SU-DHL-6 (cell line): ENCODE measurements around the gene DIP2C.

Experiments used
- H2AFZ ChIP-seq: fragments of 200-600 bp; sonication (generic); 2 replicates; pipeline ENCODE4 v1.6.1; 2014; ENCODE audit warnings: low read depth, mild to moderate bottlenecking, moderate library complexity, mixed read lengths, antibody characterized with exemption, low read length; ENCODE audit not compliant: severe bottlenecking
- H3F3A ChIP-seq: fragments of 200-600 bp; shearing (Covaris generic); 2 replicates; pipeline ENCODE4 v1.6.0; 2016; ENCODE audit warnings: antibody characterized with exemption, mild to moderate bottlenecking; ENCODE audit not compliant: insufficient read depth
- H3K27ac ChIP-seq: fragments of 200-600 bp; sonication (generic); 2 replicates; pipeline ENCODE4 v1.5.1; 2016; ENCODE audit warnings: low read depth, mild to moderate bottlenecking, low read length, moderate library complexity, mixed read lengths
- H3K27me3 ChIP-seq: fragments of 200-600 bp; sonication (generic), shearing (Covaris generic); 2 replicates; pipeline ENCODE4 v1.6.0; 2014; ENCODE audit warnings: mild to moderate bottlenecking, low read length
- H3K36me3 ChIP-seq: fragments of 200-600 bp; sonication (generic); 2 replicates; pipeline ENCODE4 v1.6.1; 2014; ENCODE audit warnings: mild to moderate bottlenecking, low read length, mixed read lengths
- H3K4me2 ChIP-seq: fragments of 300-600, 200-600 bp; shearing (Covaris generic), sonication (generic); 2 replicates; pipeline ENCODE4 v1.6.0; 2014; ENCODE audit warnings: low read length, low read depth, mild to moderate bottlenecking; ENCODE audit not compliant: poor library complexity, severe bottlenecking
- H3K4me3 ChIP-seq: fragments of 200-600 bp; sonication (generic); 2 replicates; pipeline ENCODE4 v1.5.1; 2014; ENCODE audit warnings: antibody characterized with exemption, low read length, mild to moderate bottlenecking, mixed read lengths; ENCODE audit not compliant: insufficient read depth, poor library complexity, severe bottlenecking
- H3K79me2 ChIP-seq: fragments of 200-600 bp; sonication (generic); 2 replicates; pipeline ENCODE4 v1.6.1; 2014; ENCODE audit warnings: mild to moderate bottlenecking, low read length, moderate library complexity; ENCODE audit not compliant: insufficient read depth
- H3K9ac ChIP-seq: fragments of 200-600 bp; sonication (generic); 2 replicates; pipeline ENCODE4 v1.7.0; 2014; ENCODE audit warnings: mild to moderate bottlenecking, low read length
- H3K9me2 ChIP-seq: fragments of 200-600 bp; sonication (generic); replicated peaks from 2 replicates; pipeline ENCODE4 v1.6.1; 2014; ENCODE audit warnings: low read length; ENCODE audit not compliant: insufficient read depth
- H3K9me3 ChIP-seq: fragments of 200-600 bp; sonication (generic); 2 replicates; pipeline ENCODE4 v1.6.1; 2014; ENCODE audit warnings: low read length, mixed read lengths; ENCODE audit not compliant: insufficient read depth
- H4K20me1 ChIP-seq: fragments of 200-600 bp; sonication (generic); 2 replicates; pipeline ENCODE4 v1.6.1; 2014; ENCODE audit warnings: low read depth, mild to moderate bottlenecking, antibody characterized with exemption, low read length, moderate library complexity, mixed read lengths
- EZH2phosphoT487 ChIP-seq: fragments of 200-600 bp; sonication (generic), shearing (Covaris generic); conservative IDR thresholded peaks from 2 replicates; pipeline ENCODE4 v1.6.1; 2018; ENCODE audit warnings: mild to moderate bottlenecking, antibody characterized with exemption, low read length, moderate library complexity, mixed read lengths
- TF ChIP-seq, protein P1 (sequence below): fragments of 200-600 bp; sonication (generic); IDR thresholded peaks from one replicate; pipeline ENCODE4 v1.5.1; 2017; ENCODE audit warnings: antibody characterized with exemption, mild to moderate bottlenecking, low read length, moderate library complexity; ENCODE audit not compliant: insufficient read depth, poor library complexity, severe bottlenecking

The DIP2C gene

DNA sequence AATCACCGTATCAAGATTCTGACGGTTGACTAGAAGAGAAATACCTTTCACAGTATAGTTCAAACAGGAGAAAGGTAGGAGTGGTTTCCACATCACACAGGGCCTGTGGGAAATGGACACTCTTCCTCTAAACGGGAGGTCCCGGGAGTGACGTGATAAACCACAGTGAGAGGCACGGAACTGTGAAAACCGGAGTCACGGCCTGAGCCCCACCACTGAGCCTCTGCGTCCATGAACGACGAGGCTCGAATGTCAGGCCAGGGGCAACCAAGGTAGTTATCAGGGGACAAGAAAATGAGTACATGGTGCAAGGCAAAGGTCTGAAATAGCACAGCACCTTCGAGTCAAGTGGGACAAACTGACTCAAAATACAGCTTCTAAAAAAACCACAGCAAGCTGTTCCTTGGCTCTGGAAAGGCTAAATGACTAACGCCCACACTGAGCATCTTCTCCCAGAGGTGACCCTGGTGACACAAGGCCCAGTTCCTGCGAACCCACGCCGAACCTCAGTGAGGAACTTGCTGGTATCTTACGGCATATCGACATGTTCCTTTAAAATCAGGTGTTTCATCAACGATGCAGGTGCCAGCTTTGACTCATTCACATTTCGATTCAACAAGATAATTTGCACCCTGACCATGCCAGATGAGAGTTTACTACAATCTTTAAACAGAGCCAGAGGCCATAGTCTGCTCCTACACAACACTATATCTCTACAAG, 99.3 kb downstream of the DIP2C start:
- H3K27ac ChIP-seq, result no peak overlapping the region
- H3K9ac ChIP-seq, result no peak overlapping the region
- no peaks in the 10 kb centered on the region for H3K36me3 ChIP-seq
- TF ChIP-seq, protein P1, sequence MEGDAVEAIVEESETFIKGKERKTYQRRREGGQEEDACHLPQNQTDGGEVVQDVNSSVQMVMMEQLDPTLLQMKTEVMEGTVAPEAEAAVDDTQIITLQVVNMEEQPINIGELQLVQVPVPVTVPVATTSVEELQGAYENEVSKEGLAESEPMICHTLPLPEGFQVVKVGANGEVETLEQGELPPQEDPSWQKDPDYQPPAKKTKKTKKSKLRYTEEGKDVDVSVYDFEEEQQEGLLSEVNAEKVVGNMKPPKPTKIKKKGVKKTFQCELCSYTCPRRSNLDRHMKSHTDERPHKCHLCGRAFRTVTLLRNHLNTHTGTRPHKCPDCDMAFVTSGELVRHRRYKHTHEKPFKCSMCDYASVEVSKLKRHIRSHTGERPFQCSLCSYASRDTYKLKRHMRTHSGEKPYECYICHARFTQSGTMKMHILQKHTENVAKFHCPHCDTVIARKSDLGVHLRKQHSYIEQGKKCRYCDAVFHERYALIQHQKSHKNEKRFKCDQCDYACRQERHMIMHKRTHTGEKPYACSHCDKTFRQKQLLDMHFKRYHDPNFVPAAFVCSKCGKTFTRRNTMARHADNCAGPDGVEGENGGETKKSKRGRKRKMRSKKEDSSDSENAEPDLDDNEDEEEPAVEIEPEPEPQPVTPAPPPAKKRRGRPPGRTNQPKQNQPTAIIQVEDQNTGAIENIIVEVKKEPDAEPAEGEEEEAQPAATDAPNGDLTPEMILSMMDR, result no peak
- no peak for TF ChIP-seq EZH2phosphoT487
- H3K9me2 ChIP-seq, result no peaks in the 10 kb centered on the region
- no peaks in the 10 kb centered on the region for H3K27me3 ChIP-seq
- H3K9me3 ChIP-seq, result no peaks in the 10 kb centered on the region
- no peaks in the 10 kb centered on the region for H3F3A ChIP-seq
- no peak overlapping the region for H3K4me3 ChIP-seq
- H3K79me2 ChIP-seq, result no peaks in the 10 kb centered on the region
- H3K4me2 ChIP-seq, result no peak overlapping the region
- H2AFZ ChIP-seq, result no peak overlapping the region
- no peaks in the 10 kb centered on the region for H4K20me1 ChIP-seq

DNA sequence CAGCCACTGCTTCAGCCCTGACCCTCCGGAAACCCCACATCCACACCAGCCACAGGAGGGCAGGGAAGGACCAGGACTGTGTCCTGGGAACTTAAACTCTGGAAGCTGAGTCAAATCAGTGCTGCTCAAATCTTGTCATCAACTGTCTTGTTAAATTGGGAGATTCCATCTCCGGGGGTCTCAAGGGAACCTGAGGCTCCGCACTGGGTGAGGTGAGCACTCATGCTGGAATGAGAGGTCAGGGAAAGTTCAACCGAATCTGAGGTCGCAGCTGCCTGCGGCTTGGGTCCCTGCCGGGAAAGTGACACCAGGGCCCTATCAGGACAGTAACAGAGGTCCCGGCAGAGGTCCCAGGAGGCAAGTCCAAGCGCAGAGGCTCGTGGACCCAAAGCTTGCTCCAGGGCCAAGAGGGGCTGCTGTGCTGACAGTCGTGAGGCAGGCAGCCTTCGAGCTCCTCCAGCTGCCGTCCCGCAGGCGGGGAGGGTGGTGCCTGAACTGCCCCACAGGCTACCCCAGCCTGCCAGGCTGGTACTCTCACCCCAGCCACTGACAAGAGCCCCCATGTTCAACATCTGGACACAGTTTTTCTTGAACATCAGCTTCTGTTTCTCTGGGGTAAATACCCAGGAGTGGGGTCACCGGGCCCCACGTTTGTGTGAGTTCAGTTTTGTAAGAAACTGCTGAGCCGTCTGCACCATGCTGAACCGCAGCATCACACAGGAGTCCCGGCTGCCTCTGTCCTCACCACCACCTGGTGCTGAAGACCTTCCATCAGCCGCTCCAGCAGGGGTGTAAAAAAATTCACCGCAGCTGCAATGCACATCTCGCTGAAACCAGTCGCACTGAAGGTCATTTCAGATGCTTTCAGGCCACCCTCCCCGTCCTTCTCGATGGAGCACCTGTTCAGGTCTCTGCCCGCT, 101.0 kb downstream of the DIP2C start:
- no peaks in the 10 kb centered on the region for H3K9me2 ChIP-seq
- no peak overlapping the region for H3K9ac ChIP-seq
- no peaks in the 10 kb centered on the region for H3K79me2 ChIP-seq
- no peak overlapping the region for H3K4me3 ChIP-seq
- H3K27ac ChIP-seq, result no peak overlapping the region
- H3K36me3 ChIP-seq, result no peaks in the 10 kb centered on the region
- no peaks in the 10 kb centered on the region for H4K20me1 ChIP-seq
- H3K4me2 ChIP-seq, result no peak overlapping the region
- no peaks in the 10 kb centered on the region for H3K9me3 ChIP-seq
- H3K27me3 ChIP-seq, result no peaks in the 10 kb centered on the region
- TF ChIP-seq, protein P1, result no peak
- TF ChIP-seq EZH2phosphoT487, result no peak
- H3F3A ChIP-seq, result no peaks in the 10 kb centered on the region
- no peak overlapping the region for H2AFZ ChIP-seq

DNA sequence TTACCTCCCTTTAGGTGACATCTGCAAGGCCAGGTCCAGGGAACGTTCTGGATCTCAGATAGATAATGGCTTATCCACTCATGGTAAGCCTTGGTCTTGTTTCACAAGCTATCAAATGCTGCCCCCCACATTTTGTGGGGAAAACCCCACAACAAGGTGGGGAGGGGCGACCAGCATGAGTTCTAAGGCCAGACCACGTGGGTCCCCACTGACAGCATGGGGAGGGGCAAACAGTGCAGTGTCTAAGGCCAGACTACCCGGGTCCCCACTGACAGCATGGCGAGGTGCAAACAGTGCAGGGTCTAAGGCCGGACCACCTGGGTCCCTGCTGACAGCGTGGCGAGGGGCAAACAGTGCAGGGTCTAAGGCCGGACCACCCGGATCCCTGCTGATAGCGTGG, 102.8 kb downstream of the DIP2C start:
- no peaks in the 10 kb centered on the region for H3K36me3 ChIP-seq
- no peak overlapping the region for H3K4me3 ChIP-seq
- H3K9me3 ChIP-seq, result no peaks in the 10 kb centered on the region
- no peaks in the 10 kb centered on the region for H3F3A ChIP-seq
- no peak overlapping the region for H2AFZ ChIP-seq
- H3K4me2 ChIP-seq, result no peak overlapping the region
- no peak overlapping the region for H3K27ac ChIP-seq
- no peaks in the 10 kb centered on the region for H3K9me2 ChIP-seq
- TF ChIP-seq, protein P1, result no peak
- no peak for TF ChIP-seq EZH2phosphoT487
- H4K20me1 ChIP-seq, result no peaks in the 10 kb centered on the region
- H3K9ac ChIP-seq, result no peak overlapping the region
- no peaks in the 10 kb centered on the region for H3K79me2 ChIP-seq
- H3K27me3 ChIP-seq, result no peaks in the 10 kb centered on the region
